GM12891 (cell line): Measurements from ENCODE around the gene FOXK1.

ENCODE experiments used
- DNase-seq: peaks from one replicate; pipeline ENCODE4 v3.0.0; 2011; ENCODE audit warnings: low spot score; ENCODE audit not compliant: insufficient read length
- FAIRE-seq: peaks from 2 replicates; lab custom pipeline; 2011; peaks lifted over from hg19 to GRCh38; lab: Jason Lieb, UNC
- PAX5 ChIP-seq: IDR thresholded peaks from 2 replicates; pipeline ENCODE4 v1.6.1; 2011; ENCODE audit warnings: low read length, moderate library complexity, mild to moderate bottlenecking; ENCODE audit not compliant: insufficient read depth, severe bottlenecking
- POLR2A ChIP-seq: IDR thresholded peaks from 2 replicates; pipeline ENCODE4 v1.6.1; 2011; ENCODE audit warnings: low read depth, low read length, control low read depth
- POLR2AphosphoS5 ChIP-seq: IDR thresholded peaks from 2 replicates; pipeline ENCODE4 v1.6.1; 2011; ENCODE audit warnings: low read depth, low read length, control low read depth
- POU2F2 ChIP-seq: IDR thresholded peaks from 2 replicates; pipeline ENCODE4 v1.6.1; 2011; ENCODE audit warnings: low read depth, mild to moderate bottlenecking, control low read depth, low read length, moderate library complexity
- SPI1 ChIP-seq: IDR thresholded peaks from 2 replicates; pipeline ENCODE4 v1.6.1; 2011; ENCODE audit warnings: low read depth, low read length, control low read depth
- TAF1 ChIP-seq: IDR thresholded peaks from 2 replicates; pipeline ENCODE4 v1.6.1; 2011; ENCODE audit warnings: low read depth, low read length, control low read depth

Gene FOXK1

DNA sequence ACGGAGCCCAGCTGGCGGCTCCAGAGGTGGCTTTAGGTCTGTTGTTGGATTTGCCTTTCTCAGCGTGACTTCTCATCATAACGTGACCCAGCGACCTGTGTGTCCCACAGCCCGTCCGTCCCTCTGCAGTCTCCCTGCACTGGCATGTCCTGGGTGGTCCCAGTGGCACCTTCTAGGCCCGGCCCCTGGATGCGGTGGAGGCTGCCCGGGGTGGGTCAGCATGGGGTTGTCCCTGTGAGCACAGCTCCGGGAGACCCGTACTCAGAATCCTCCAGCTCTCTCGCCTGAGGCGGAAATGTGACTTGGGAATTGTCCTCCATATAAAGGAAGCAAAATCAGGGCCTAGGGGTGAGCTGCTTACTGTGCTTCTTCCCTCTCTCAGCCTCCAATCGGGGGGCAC lies 67.7 kb downstream of the FOXK1 start:
- FAIRE-seq (no peak), DNase-seq (no peak)
- no peak for TF ChIP-seq POLR2A
- no peak for TF ChIP-seq POU2F2
- no peak for TF ChIP-seq SPI1
- no peak for TF ChIP-seq POLR2AphosphoS5
- TF ChIP-seq TAF1: no peak
- no peak for TF ChIP-seq PAX5

- FAIRE-seq: no peak
- TF ChIP-seq POLR2AphosphoS5: no peak
- TF ChIP-seq TAF1: no peak
- no peak for DNase-seq
Observed at GRCh38 chr7:4751398-4751947, 69.4 kb downstream of the FOXK1 start.

GRCh38 chr7:4753598-4754432 lies 71.7 kb downstream of the FOXK1 start:
- FAIRE-seq (peak; percentile 91), DNase-seq (peak; percentile 95)
- TF ChIP-seq PAX5: no peak
- no peak for TF ChIP-seq POLR2AphosphoS5
- TF ChIP-seq TAF1: no peak
- 0 out of 2 replicates have a peak, but pooled peaks have one; percentile 44 for TF ChIP-seq POU2F2
- no peak for TF ChIP-seq SPI1

DNA sequence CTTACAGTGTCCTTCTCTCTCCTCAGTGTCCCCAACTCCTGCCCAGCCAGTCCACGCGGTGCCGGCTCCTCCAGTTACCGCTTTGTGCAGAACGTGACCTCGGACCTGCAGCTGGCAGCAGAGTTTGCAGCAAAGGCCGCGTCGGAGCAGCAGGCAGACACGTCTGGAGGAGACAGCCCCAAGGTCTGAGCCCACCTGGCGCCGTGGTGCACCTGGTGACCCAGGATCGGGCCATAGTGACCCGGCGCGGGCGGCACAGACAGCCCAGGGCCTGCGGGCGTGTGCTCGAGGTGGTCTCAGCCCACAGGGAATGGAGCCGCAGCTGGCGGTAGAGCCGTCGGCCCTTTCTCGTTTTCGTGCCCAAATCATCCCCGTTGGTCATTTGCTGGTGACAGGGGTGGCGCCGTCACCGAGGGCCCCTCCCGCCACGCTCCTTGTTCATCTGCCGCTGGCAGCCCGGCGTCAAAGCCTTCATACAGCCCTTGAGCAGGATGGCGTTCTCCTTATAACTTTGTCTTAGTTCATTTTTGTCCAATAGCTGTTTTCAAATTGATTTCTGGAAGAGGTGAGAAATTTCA lies 72.4 kb downstream of the FOXK1 start:
- DNase-seq (no peak), FAIRE-seq (no peak)
- TF ChIP-seq TAF1: no peak
- no peak for TF ChIP-seq POU2F2
- no peak for TF ChIP-seq POLR2A
- TF ChIP-seq POLR2AphosphoS5: no peak
- no peak for TF ChIP-seq PAX5
- TF ChIP-seq SPI1: no peak

GRCh38 chr7:4755045-4755444 lies 73.0 kb downstream of the FOXK1 start:
- FAIRE-seq (no peak), DNase-seq (no peak)
- TF ChIP-seq TAF1: no peak
- no peak for TF ChIP-seq POLR2AphosphoS5

DNA sequence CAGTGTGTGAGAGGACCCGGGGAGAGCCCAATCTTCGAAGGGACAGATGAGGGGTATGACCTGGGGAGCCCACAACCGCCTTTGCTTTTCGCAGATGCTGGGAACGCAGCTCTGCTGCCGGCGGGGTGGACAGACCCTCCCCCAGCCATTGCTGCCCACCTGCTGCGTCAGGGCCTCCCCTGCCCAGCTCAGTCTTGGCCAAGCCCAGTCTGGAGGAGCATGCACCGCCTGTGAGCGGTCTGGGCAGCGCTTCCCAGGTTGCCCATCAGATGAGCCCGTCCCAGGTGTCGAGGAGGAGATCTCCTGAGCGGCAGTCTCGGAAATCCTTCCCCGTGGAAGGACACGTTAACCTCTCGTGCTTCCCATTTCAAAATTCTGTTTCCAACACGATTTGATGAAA lies 76.0 kb downstream of the FOXK1 start:
- TF ChIP-seq POLR2A (no peak), POLR2AphosphoS5 (no peak), SPI1 (no peak), PAX5 (no peak), TAF1 (no peak), POU2F2 (no peak)
- FAIRE-seq (no peak), DNase-seq (no peak)

- DNase-seq: no peak
- no peak for FAIRE-seq
- no peak for TF ChIP-seq POLR2A
- TF ChIP-seq SPI1: no peak
- no peak for TF ChIP-seq POU2F2
- TF ChIP-seq PAX5: no peak
Observed at GRCh38 chr7:4758791-4759190, 76.7 kb downstream of the FOXK1 start.

GRCh38 chr7:4759211-4759610 lies 77.1 kb downstream of the FOXK1 start:
- DNase-seq (no peak), FAIRE-seq (no peak)
- TF ChIP-seq POLR2A (no peak), POU2F2 (no peak), POLR2AphosphoS5 (no peak), SPI1 (no peak), TAF1 (no peak), PAX5 (no peak)

GRCh38 chr7:4760952-4761351 lies 78.9 kb downstream of the FOXK1 start:
- no peak for TF ChIP-seq POLR2A
- no peak for TF ChIP-seq SPI1
- no peak for TF ChIP-seq TAF1
- no peak for TF ChIP-seq PAX5
- TF ChIP-seq POLR2AphosphoS5: no peak
- no peak for TF ChIP-seq POU2F2
- DNase-seq: no peak
- no peak for FAIRE-seq
